HepG2 (cell line): ENCODE results near the gene PGC. TPM values are rescaled to one million over a fixed set of nuclear protein-coding genes. Genes with fewer than 3 reads are reported as not detected.

Source experiments
- ATF3 ChIP-seq: sonication (generic); formaldehyde crosslinking; IDR thresholded peaks from 2 replicates; pipeline ENCODE4 v1.4.0; 2020; ENCODE audit warnings: missing genetic modification reagents
- CERS6 ChIP-seq: sonication (generic); formaldehyde crosslinking; IDR thresholded peaks from 2 replicates; pipeline ENCODE4 v1.5.0; 2020; ENCODE audit warnings: missing genetic modification reagents
- FLYWCH1 ChIP-seq: sonication (generic); formaldehyde crosslinking; IDR thresholded peaks from 2 replicates; pipeline ENCODE4 v1.8.1; 2023; ENCODE audit warnings: mild to moderate bottlenecking, missing genetic modification reagents
- GFI1 ChIP-seq: sonication (generic); formaldehyde crosslinking; IDR thresholded peaks from 2 replicates; pipeline ENCODE4 v1.5.0; 2020; ENCODE audit warnings: missing genetic modification reagents, mild to moderate bottlenecking, borderline replicate concordance
- IRX3 ChIP-seq: sonication (generic); formaldehyde crosslinking; IDR thresholded peaks from 2 replicates; pipeline ENCODE4 v1.8.1; 2023; ENCODE audit warnings: mild to moderate bottlenecking, low read depth, missing genetic modification reagents, borderline replicate concordance
- JUND ChIP-seq: sonication (generic); formaldehyde crosslinking; IDR thresholded peaks from 2 replicates; pipeline ENCODE4 v1.8.0; 2022; ENCODE audit warnings: mild to moderate bottlenecking, missing genetic modification reagents
- MAFF ChIP-seq: IDR thresholded peaks from 2 replicates; pipeline ENCODE4 v1.6.1; 2011; ENCODE audit warnings: low read depth, low read length, improper control_type of control experiment
- MBNL3 ChIP-seq: fragments of 250-450 bp; sonication (Bioruptor Pico); conservative IDR thresholded peaks from 2 replicates; pipeline ENCODE4 v1.8.0; 2022; ENCODE audit warnings: mild to moderate bottlenecking, inconsistent platforms
- NCOA5 ChIP-seq: sonication (generic); formaldehyde crosslinking; IDR thresholded peaks from 2 replicates; pipeline ENCODE4 v1.4.0; 2020; ENCODE audit warnings: missing genetic modification reagents
- RARA ChIP-seq: IDR thresholded peaks from 2 replicates; pipeline ENCODE4 v1.6.1; 2016; ENCODE audit warnings: missing genetic modification reagents, missing compliant biosample characterization
- SIX4 ChIP-seq: sonication (generic); formaldehyde crosslinking; IDR thresholded peaks from 2 replicates; pipeline ENCODE4 v1.4.0; 2020; ENCODE audit warnings: missing genetic modification reagents
- ZBTB1 ChIP-seq: sonication (generic); formaldehyde crosslinking; IDR thresholded peaks from 2 replicates; pipeline ENCODE4 v1.4.0; 2020; ENCODE audit warnings: missing genetic modification reagents, borderline replicate concordance
- ZEB1 ChIP-seq: IDR thresholded peaks from 2 replicates; pipeline ENCODE4 v1.6.1; 2012; ENCODE audit warnings: mild to moderate bottlenecking, low read depth, inconsistent platforms; ENCODE audit not compliant: insufficient replicate concordance
- ZFP36 ChIP-seq: fragments of 150-350 bp; IDR thresholded peaks from 2 replicates; pipeline ENCODE4 v1.6.1; 2018; ENCODE audit warnings: borderline replicate concordance, low read length, low read depth; ENCODE audit not compliant: partially characterized antibody
- ZKSCAN1 ChIP-seq: fragments of 150-350 bp; IDR thresholded peaks from 2 replicates; pipeline ENCODE4 v1.6.1; 2014; ENCODE audit warnings: low read length
- ZNF24 ChIP-seq: fragments of 450-650 bp; IDR thresholded peaks from 2 replicates; pipeline ENCODE4 v1.6.1; 2017; ENCODE audit warnings: antibody characterized with exemption, mild to moderate bottlenecking
- ZNF343 ChIP-seq: sonication (generic); formaldehyde crosslinking; IDR thresholded peaks from 2 replicates; pipeline ENCODE4 v1.4.0; 2020; ENCODE audit warnings: mild to moderate bottlenecking, missing genetic modification reagents
- ZNF367 ChIP-seq: sonication (generic); formaldehyde crosslinking; IDR thresholded peaks from 2 replicates; pipeline ENCODE4 v1.4.0; 2020; ENCODE audit warnings: missing genetic modification reagents, borderline replicate concordance
- polyA plus RNA-seq, 8 experiments: library from polyadenylated mRNA; depleted of rRNA in 3 of 8; stranded (reverse) in 7 of 8; unstranded in 1 of 8; fragments of >200 nt; fragmentation: Illumina TruSeq in 4 of 8; extraction: Trizol in 4 of 8; gene quantifications; 2 replicates each; pipeline versions ENCODE4 v1.2.1 to v1.2.3, GENCODE V29; 2011 to 2016; ENCODE audit warnings: low read depth in 4 of 8, missing spikeins in 1 of 8, mixed read lengths in 1 of 8; ENCODE audit not compliant: insufficient read depth in 1 of 8
- total RNA-seq, 5 experiments: library from RNA; depleted of rRNA; stranded (reverse); fragments of >200 nt; fragmentation: Illumina TruSeq; extraction: Trizol; gene quantifications; 2 replicates each; pipeline ENCODE4 v1.2.3, GENCODE V29; 2016; ENCODE audit warnings: low read depth in 1 of 5
- TF ChIP-seq, protein P1 (sequence below): sonication (generic); formaldehyde crosslinking; conservative IDR thresholded peaks from 2 replicates; pipeline ENCODE4 v1.5.0; 2020; ENCODE audit warnings: missing genetic modification reagents

PGC gene
- total and polyA plus RNA-seq, 2 of the 13 experiments (the other 11 are each of a cell fraction or from before 2014, with no cell fraction given), result 426 to 502 TPM

DNA sequence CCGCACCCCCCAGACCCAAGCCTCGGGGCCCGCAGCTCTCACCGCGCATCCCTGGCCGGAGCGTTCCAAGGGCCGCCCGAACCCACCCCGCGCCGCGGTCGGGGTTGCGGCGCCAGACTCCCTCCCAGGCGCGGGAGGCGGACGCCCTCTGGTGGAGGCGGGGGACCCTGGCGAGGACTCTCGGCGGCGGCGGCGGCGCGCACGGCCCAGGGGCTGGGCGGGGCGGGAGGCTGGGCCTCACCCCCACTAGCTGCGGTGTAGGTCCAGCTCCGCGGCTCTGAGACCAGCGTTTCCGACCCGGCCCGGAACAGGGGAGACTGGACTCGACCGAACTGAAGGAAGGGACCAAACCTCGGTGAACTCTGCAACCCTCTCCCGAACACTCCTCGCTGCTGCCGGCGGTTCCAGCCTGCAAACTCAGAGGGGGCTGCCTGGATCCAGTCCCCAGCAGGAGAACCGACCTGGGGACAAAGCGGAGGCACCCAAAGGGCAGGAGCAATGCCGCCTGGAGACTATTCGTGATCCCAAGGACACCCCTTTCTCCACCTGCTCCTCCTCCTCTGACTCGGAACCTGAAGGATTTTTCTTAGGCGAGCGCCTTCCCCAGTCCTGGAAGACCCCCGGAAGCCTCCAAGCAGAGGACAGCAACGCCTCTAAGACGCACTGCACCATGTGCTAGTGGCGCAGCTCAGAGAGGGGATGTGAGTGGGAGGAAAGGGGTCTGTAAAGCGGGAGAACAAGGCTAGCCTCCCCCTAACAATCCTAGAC lies 39.4 kb upstream of the PGC start (continued):
- no peak for TF ChIP-seq NCOA5 (CRISPR knock-in tag)
- peak; percentile 33; the same call in 1 of the 2 replicates for TF ChIP-seq GFI1
- no peak for TF ChIP-seq ATF3
- TF ChIP-seq RARA (CRISPR knock-in tag), result peak; percentile 19; the same call in 1 of the 2 replicates
- TF ChIP-seq, protein P1, sequence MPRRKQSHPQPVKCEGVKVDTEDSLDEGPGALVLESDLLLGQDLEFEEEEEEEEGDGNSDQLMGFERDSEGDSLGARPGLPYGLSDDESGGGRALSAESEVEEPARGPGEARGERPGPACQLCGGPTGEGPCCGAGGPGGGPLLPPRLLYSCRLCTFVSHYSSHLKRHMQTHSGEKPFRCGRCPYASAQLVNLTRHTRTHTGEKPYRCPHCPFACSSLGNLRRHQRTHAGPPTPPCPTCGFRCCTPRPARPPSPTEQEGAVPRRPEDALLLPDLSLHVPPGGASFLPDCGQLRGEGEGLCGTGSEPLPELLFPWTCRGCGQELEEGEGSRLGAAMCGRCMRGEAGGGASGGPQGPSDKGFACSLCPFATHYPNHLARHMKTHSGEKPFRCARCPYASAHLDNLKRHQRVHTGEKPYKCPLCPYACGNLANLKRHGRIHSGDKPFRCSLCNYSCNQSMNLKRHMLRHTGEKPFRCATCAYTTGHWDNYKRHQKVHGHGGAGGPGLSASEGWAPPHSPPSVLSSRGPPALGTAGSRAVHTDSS (CRISPR knock-in tag), result no peak
- TF ChIP-seq ZNF24, result 0 out of 2 replicates have a peak, but pooled peaks have one; percentile 16
- TF ChIP-seq FLYWCH1 (CRISPR knock-in tag), result no peak
- no peak for TF ChIP-seq ZFP36
- TF ChIP-seq SIX4 (CRISPR knock-in tag), result no peak
- no peak for TF ChIP-seq MBNL3
- TF ChIP-seq ZNF367, result no peak
- TF ChIP-seq JUND, result no peak
- no peak for TF ChIP-seq ZKSCAN1
- no peak for TF ChIP-seq MAFF
- no peak for TF ChIP-seq ZBTB1
- TF ChIP-seq CERS6 (CRISPR knock-in tag), result no peak
- no peak for TF ChIP-seq ZNF343
- TF ChIP-seq ZEB1, result peak; percentile 25
- TF ChIP-seq IRX3 (CRISPR knock-in tag), result no peak
